CD4-positive, alpha-beta T cell treated with Interleukin-4 for 1 hour (primary cell): ENCODE results near the gene ZNF132.

ENCODE experiments used
- DNase-seq, 2 donors: peaks; one replicate each; pipeline ENCODE4 v3.0.0-alpha.2; 2020 to 2022

ZNF132 gene

GRCh38 chr19:58385891-58386575 is 53.9 kb downstream of the ZNF132 start:
- no peak for DNase-seq

GRCh38 chr19:58385313-58385890 is 54.6 kb downstream of the ZNF132 start:
- no peak for DNase-seq

GRCh38 chr19:58382997-58383603 is 56.9 kb downstream of the ZNF132 start:
- no peak for DNase-seq
